Measurements from ENCODE around the gene GBP1. TPM values are rescaled to one million over a fixed set of nuclear protein-coding genes. Genes with fewer than 3 reads are reported as not detected.

Gene GBP1
- total and polyA plus RNA-seq, 2 of the 8 experiments (the other 6 are each of a cell fraction or from before 2014, with no cell fraction given): not detected

DNA sequence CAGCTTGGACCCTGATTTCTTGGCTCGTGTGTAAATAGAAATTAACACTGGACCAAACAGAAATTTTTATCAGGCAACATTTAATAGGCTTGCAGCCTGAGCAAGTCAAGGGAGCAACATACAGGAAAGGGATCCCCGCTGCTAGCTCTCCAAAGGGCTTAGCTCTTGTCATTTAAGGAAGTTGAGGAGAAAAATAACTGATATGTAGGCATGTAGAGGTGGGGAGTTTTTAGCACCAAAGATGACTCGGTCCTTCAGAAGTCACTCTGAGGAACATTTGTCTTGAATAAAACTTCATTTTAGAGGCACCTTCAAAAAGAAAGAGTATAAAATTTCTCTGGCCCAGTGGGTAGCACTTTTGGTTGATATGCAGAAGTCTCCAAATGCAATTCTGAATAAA, 33.8 kb upstream of the GBP1 start:
- H3K27ac ChIP-seq (ENCODE audit: low read depth, low read length): no peak overlapping the region
- no peaks in the 10 kb centered on the region for H3K79me2 ChIP-seq (ENCODE audit: control insufficient read depth in 1 of 2, insufficient read depth in 2 of 2, low read length in 2 of 2)
- no peak overlapping the region for H3K9ac ChIP-seq (replicated peaks in 1 of 4; ENCODE audit: extremely low read depth in 1 of 4, low read depth in 3 of 4, low read length in 3 of 4)
- H4K20me1 ChIP-seq (replicated peaks in 1 of 2; ENCODE audit: control insufficient read depth in 1 of 2, insufficient read depth in 2 of 2, low read length in 2 of 2): no peaks in the 10 kb centered on the region
- WGBS, 2 experiments (ENCODE audit: extremely low coverage in 1 of 2, insufficient coverage in 1 of 2, insufficient read length in 1 of 2, insufficient replicate concordance in 2 of 2, low coverage in 1 of 2, low lambda C conversion rate in 2 of 2, missing lambda C conversion rate in 1 of 2): 91% methylated on average over 3 of the region's 3 CpGs; no CpG with 5 or more reads in 1 of the 2 experiments
- H2BK15ac ChIP-seq (ENCODE audit: low read length): no peak overlapping the region
- H3K4me2 ChIP-seq (ENCODE audit: insufficient read depth in 1 of 2, low read depth in 2 of 2, low read length in 2 of 2): no peak overlapping the region
- no peak for DNase-seq (ENCODE audit: low read depth in 1 of 2, low spot score in 2 of 2)
- TF ChIP-seq CREB1 (IDR thresholded peaks at IDR 0.05) (no peak), POLR2AphosphoS5 (IDR thresholded peaks at IDR 0.05; ENCODE audit: low read depth, low read length) (no peak), NRF1 (IDR thresholded peaks at IDR 0.05; ENCODE audit: low read depth, low read length) (no peak), SIN3A (conservative IDR thresholded peaks at IDR 0.05 in 1 of 2, IDR thresholded peaks at IDR 0.05 in 1 of 2; ENCODE audit: low read depth in 1 of 2, low read length in 2 of 2) (no peak), GABPA (IDR thresholded peaks at IDR 0.05; ENCODE audit: borderline replicate concordance, insufficient read depth, low read length) (no peak), RXRA (IDR thresholded peaks at IDR 0.05; ENCODE audit: insufficient read depth, low read depth, low read length) (no peak), TCF12 (IDR thresholded peaks at IDR 0.05; ENCODE audit: low read depth, low read length) (no peak)
- H2BK12ac ChIP-seq (ENCODE audit: low read depth, low read length): no peak overlapping the region
- no peak overlapping the region for H2BK5ac ChIP-seq (ENCODE audit: low read depth, low read length)
- H3K4me1 ChIP-seq (replicated peaks in 1 of 4; ENCODE audit: control insufficient read depth in 3 of 4, insufficient read depth in 4 of 4, low read length in 3 of 4): peaks cover 0 to 2% (median 0%) of the 10 kb centered on the region in 4 experiments; a peak in 1 of 7 replicates
- H2BK120ac ChIP-seq (replicated peaks; ENCODE audit: low read depth, low read length): no peak overlapping the region
- no peaks in the 10 kb centered on the region for H3K79me1 ChIP-seq (ENCODE audit: low read depth, low read length)
- H4K8ac ChIP-seq (ENCODE audit: extremely low read depth, insufficient read depth, low read length): no peak overlapping the region
- POLR2A ChIA-PET (ENCODE audit: partially characterized antibody): no interaction called here
- H3K23me2 ChIP-seq (ENCODE audit: low read depth, low read length): no peaks in the 10 kb centered on the region
- no peaks in the 10 kb centered on the region; a peak in 1 of 8 replicates for H3K36me3 ChIP-seq (ENCODE audit: control insufficient read depth in 2 of 4, insufficient read depth in 4 of 4, low read length in 3 of 4)
- no peak overlapping the region for H3K18ac ChIP-seq (ENCODE audit: extremely low read depth, low read length)
- no peak for FAIRE-seq
- no peak overlapping the region for H4K91ac ChIP-seq (replicated peaks; ENCODE audit: insufficient read length, low read length)
- no peak overlapping the region for H2AFZ ChIP-seq (ENCODE audit: low read length)
- no peak overlapping the region for H4K5ac ChIP-seq (ENCODE audit: insufficient read length, low read depth, low read length)
- H3K56ac ChIP-seq (replicated peaks; ENCODE audit: insufficient read length, low read depth, low read length): no peak overlapping the region
- no peak overlapping the region for H2BK20ac ChIP-seq (ENCODE audit: low read length)
- no peak overlapping the region for H3K14ac ChIP-seq (ENCODE audit: insufficient read length)
- H3K23ac ChIP-seq (ENCODE audit: insufficient read length): no peak overlapping the region
- no peaks in the 10 kb centered on the region for H3K27me3 ChIP-seq (replicated peaks in 1 of 4; ENCODE audit: control insufficient read depth in 3 of 4, extremely low read depth in 1 of 4, insufficient read depth in 3 of 4, low read length in 3 of 4)
- H3K9me3 ChIP-seq (ENCODE audit: insufficient read depth in 2 of 2, low read depth in 1 of 2, low read length in 1 of 2): peaks cover 0 to 4% of the 10 kb centered on the region in 2 experiments; a peak in 1 of 4 replicates
- CTCF ChIA-PET (ENCODE audit: partially characterized antibody): interaction anchor here (0.6 kb wide), 1 partner anchor 461 kb away, joined by 3 read pairs; no protein-coding TSS in a partner anchor
- H3K4ac ChIP-seq (replicated peaks; ENCODE audit: insufficient read length, low read depth, low read length): no peak overlapping the region
- no peak overlapping the region for H3K4me3 ChIP-seq (ENCODE audit: extremely low read depth in 1 of 4, insufficient read depth in 2 of 4, low read depth in 3 of 4, low read length in 4 of 4)
- no peak overlapping the region for H2AK5ac ChIP-seq (ENCODE audit: low read depth, low read length)
